HepG2 (cell line): ENCODE data around the gene GRB10. TPM values are rescaled to one million over a fixed set of nuclear protein-coding genes. Genes with fewer than 3 reads are reported as not detected.

Source experiments
- ATAC-seq: fragments of 200-7000 bp; cut with Tn5 transposase; 3 replicates; pipeline ENCODE4 v1.9.1; 2020; ENCODE audit warnings: mild to moderate bottlenecking, moderate library complexity
- BruUV-seq: library from RNA; stranded (reverse); fragments of 400-500 nt; replicated peaks from 2 replicates; lab custom pipeline; 2021; lab: Mats Ljungman, UMichigan
- CTCF ChIA-PET: fragments of 300-600 bp; formaldehyde crosslinking; extraction: SDS; loops from one replicate; lab custom pipeline; 2021; ENCODE audit warnings: low total read pairs, inconsistent platforms, low intra/inter-chr PET ratio; lab: Yijun Ruan, JAX
- POLR2A ChIA-PET: fragments of 350-600 bp; sonication (Branson Sonifier 250); formaldehyde crosslinking; loops from one replicate; lab custom pipeline; 2020; ENCODE audit warnings: antibody characterized with exemption, inconsistent platforms; lab: Yijun Ruan, JAX
- DNase-seq: peaks from one replicate; pipeline ENCODE4 v3.0.0-alpha.2; 2015; ENCODE audit warnings: low spot score
- FAIRE-seq: peaks from 3 replicates; lab custom pipeline; 2011; peaks lifted over from hg19 to GRCh38; lab: Jason Lieb, UNC
- H2AFZ ChIP-seq: one replicate; pipeline ENCODE4 v1.6.1; 2011; ENCODE audit warnings: low read length, inconsistent platforms
- H3K27ac ChIP-seq: fragments of 300-600 bp; 3 replicates; pipeline ENCODE4 v1.8.0; 2011; ENCODE audit warnings: mixed run types, mild to moderate bottlenecking, mixed read lengths, low read length, inconsistent platforms; ENCODE audit not compliant: insufficient read depth; ENCODE audit errors: extremely low read length
- H3K27me3 ChIP-seq, 2 experiments: fragments of 200-600 bp in 1 of 2; 2 replicates in 1 of 2; 3 replicates in 1 of 2; pipeline versions ENCODE4 v1.6.0 to v1.8.0; 2011; ENCODE audit warnings: low read length in 2 of 2, mild to moderate bottlenecking in 2 of 2, moderate library complexity in 2 of 2, inconsistent platforms in 1 of 2; ENCODE audit not compliant: insufficient read depth in 2 of 2, control insufficient read depth in 1 of 2
- H3K36me3 ChIP-seq, 2 experiments: fragments of 200-600 bp in 1 of 2; replicated peaks in 1 of 2; 2 replicates in 1 of 2; 3 replicates in 1 of 2; pipeline versions ENCODE4 v1.5.1 to v1.8.0; 2011; ENCODE audit warnings: low read length in 2 of 2, inconsistent platforms in 1 of 2; ENCODE audit not compliant: insufficient read depth in 2 of 2, control insufficient read depth in 1 of 2
- H3K4me1 ChIP-seq: 2 replicates; pipeline ENCODE4 v1.5.1; 2012; ENCODE audit warnings: low read length, inconsistent platforms; ENCODE audit not compliant: insufficient read depth
- H3K4me2 ChIP-seq: 2 replicates; pipeline ENCODE4 v1.6.0; 2011; ENCODE audit warnings: low read depth, low read length, inconsistent platforms
- H3K4me3 ChIP-seq, 3 experiments: fragments of 200-600 bp in 1 of 3; sonication (generic), shearing (Covaris generic) in 1 of 3; replicated peaks in 1 of 3; 2 replicates each; pipeline ENCODE4 v1.5.1; 2011 to 2016; ENCODE audit warnings: low read length in 3 of 3, inconsistent platforms in 2 of 3, low read depth in 2 of 3, mild to moderate bottlenecking in 2 of 3, control low read depth in 1 of 3, mixed read lengths in 1 of 3; ENCODE audit not compliant: insufficient read depth in 1 of 3
- H3K79me2 ChIP-seq: one replicate; pipeline ENCODE4 v1.6.1; 2011; ENCODE audit warnings: low read length, inconsistent platforms; ENCODE audit not compliant: insufficient read depth
- H3K9ac ChIP-seq: 2 replicates; pipeline ENCODE4 v1.6.0; 2011; ENCODE audit warnings: mild to moderate bottlenecking, low read depth, low read length, inconsistent platforms; ENCODE audit not compliant: insufficient read depth
- H3K9me3 ChIP-seq: 2 replicates; pipeline ENCODE4 v1.5.1; 2012; ENCODE audit warnings: mild to moderate bottlenecking, low read length
- H4K20me1 ChIP-seq: 2 replicates; pipeline ENCODE4 v1.6.0; 2011; ENCODE audit warnings: inconsistent platforms, mild to moderate bottlenecking, low read length, moderate library complexity; ENCODE audit not compliant: insufficient read depth
- AGO1 ChIP-seq: fragments of 200-400 bp; formaldehyde crosslinking; IDR thresholded peaks from 2 replicates; pipeline ENCODE4 v1.6.1; 2017; ENCODE audit warnings: mild to moderate bottlenecking, low read depth, low read length, moderate library complexity; ENCODE audit not compliant: poor library complexity, severe bottlenecking
- GABPA ChIP-seq, 2 experiments: IDR thresholded peaks; 2 replicates each; pipeline ENCODE4 v1.6.1; 2011 to 2016; ENCODE audit warnings: low read depth in 2 of 2, low read length in 1 of 2, missing biosample characterization in 1 of 2, missing genetic modification characterization in 1 of 2
- KLF13 ChIP-seq: sonication (generic); formaldehyde crosslinking; IDR thresholded peaks from 2 replicates; pipeline ENCODE4 v1.4.0; 2020; ENCODE audit warnings: mild to moderate bottlenecking, missing genetic modification reagents
- NCOR1 ChIP-seq: fragments of 200-600 bp; sonication (generic); IDR thresholded peaks from 2 replicates; pipeline ENCODE4 v1.7.0; 2017; ENCODE audit warnings: antibody characterized with exemption, low read length, borderline replicate concordance
- RAD51 ChIP-seq: fragments of 450-650 bp; IDR thresholded peaks from 2 replicates; pipeline ENCODE4 v1.6.1; 2016; ENCODE audit warnings: borderline replicate concordance
- SNAPC2 ChIP-seq: sonication (generic); formaldehyde crosslinking; IDR thresholded peaks from 2 replicates; pipeline ENCODE4 v1.8.1; 2022; ENCODE audit warnings: mild to moderate bottlenecking, missing genetic modification reagents
- TAF1 ChIP-seq: sonication (generic); formaldehyde crosslinking; IDR thresholded peaks from 2 replicates; pipeline ENCODE4 v1.4.0; 2020; ENCODE audit warnings: missing genetic modification reagents
- U2AF2 ChIP-seq: fragments of 200-400 bp; formaldehyde crosslinking; IDR thresholded peaks from 2 replicates; pipeline ENCODE4 v1.6.1; 2017; ENCODE audit warnings: low read depth, mild to moderate bottlenecking, low read length
- ZBTB42 ChIP-seq: sonication (generic); formaldehyde crosslinking; IDR thresholded peaks from 2 replicates; pipeline ENCODE4 v1.5.0; 2020; ENCODE audit warnings: mild to moderate bottlenecking, missing genetic modification reagents
- ZBTB8A ChIP-seq: sonication (generic); formaldehyde crosslinking; IDR thresholded peaks from 2 replicates; pipeline ENCODE4 v1.4.0; 2020; ENCODE audit warnings: mild to moderate bottlenecking, low read depth, missing genetic modification reagents, borderline replicate concordance
- WGBS: methylation state at CpG from one replicate; pipeline ENCODE4 v1.1.6; 2017; ENCODE audit warnings: low lambda C conversion rate; 5-methylcytosine and 5-hydroxymethylcytosine counted together
- in situ Hi-C: cut with HindIII; loops from 2 replicates; pipeline ENCODE4 v1.10.0; 2017; ENCODE audit warnings: low pct_unique_long_range_greater_than_20kb; ENCODE audit not compliant: extremely low pct_ligation_motif_present
- intact Hi-C: fragments of 100-400 bp; cut with micrococcal nuclease; formaldehyde crosslinking; loops from one replicate; pipeline ENCODE4 v1.10.0; 2022; ENCODE audit not compliant: unreplicated experiment
- polyA plus RNA-seq, 8 experiments: library from polyadenylated mRNA; depleted of rRNA in 3 of 8; stranded (reverse) in 7 of 8; unstranded in 1 of 8; fragments of >200 nt; fragmentation: Illumina TruSeq in 4 of 8; extraction: Trizol in 4 of 8; gene quantifications; 2 replicates each; pipeline versions ENCODE4 v1.2.1 to v1.2.3, GENCODE V29; 2011 to 2016; ENCODE audit warnings: low read depth in 4 of 8, missing spikeins in 1 of 8, mixed read lengths in 1 of 8; ENCODE audit not compliant: insufficient read depth in 1 of 8
- total RNA-seq, 5 experiments: library from RNA; depleted of rRNA; stranded (reverse); fragments of >200 nt; fragmentation: Illumina TruSeq; extraction: Trizol; gene quantifications; 2 replicates each; pipeline ENCODE4 v1.2.3, GENCODE V29; 2016; ENCODE audit warnings: low read depth in 1 of 5
- TF ChIP-seq, protein P1 (sequence below): sonication (generic); formaldehyde crosslinking; IDR thresholded peaks from 2 replicates; pipeline ENCODE4 v1.4.0; 2020; ENCODE audit warnings: missing genetic modification reagents
- TF ChIP-seq, protein P2 (sequence below): sonication (generic); formaldehyde crosslinking; IDR thresholded peaks from 2 replicates; pipeline ENCODE4 v1.4.0; 2020; ENCODE audit warnings: missing genetic modification reagents
- TF ChIP-seq, protein P3 (sequence below): sonication (generic); formaldehyde crosslinking; IDR thresholded peaks from one replicate; pipeline ENCODE4 v1.5.1; 2020; ENCODE audit warnings: mild to moderate bottlenecking, missing genetic modification reagents; ENCODE audit errors: not compliant biosample characterization

The GRB10 gene
- total and polyA plus RNA-seq, 2 of the 13 experiments (the other 11 are each of a cell fraction or from before 2014, with no cell fraction given) = 4.0 to 6.8 TPM

DNA sequence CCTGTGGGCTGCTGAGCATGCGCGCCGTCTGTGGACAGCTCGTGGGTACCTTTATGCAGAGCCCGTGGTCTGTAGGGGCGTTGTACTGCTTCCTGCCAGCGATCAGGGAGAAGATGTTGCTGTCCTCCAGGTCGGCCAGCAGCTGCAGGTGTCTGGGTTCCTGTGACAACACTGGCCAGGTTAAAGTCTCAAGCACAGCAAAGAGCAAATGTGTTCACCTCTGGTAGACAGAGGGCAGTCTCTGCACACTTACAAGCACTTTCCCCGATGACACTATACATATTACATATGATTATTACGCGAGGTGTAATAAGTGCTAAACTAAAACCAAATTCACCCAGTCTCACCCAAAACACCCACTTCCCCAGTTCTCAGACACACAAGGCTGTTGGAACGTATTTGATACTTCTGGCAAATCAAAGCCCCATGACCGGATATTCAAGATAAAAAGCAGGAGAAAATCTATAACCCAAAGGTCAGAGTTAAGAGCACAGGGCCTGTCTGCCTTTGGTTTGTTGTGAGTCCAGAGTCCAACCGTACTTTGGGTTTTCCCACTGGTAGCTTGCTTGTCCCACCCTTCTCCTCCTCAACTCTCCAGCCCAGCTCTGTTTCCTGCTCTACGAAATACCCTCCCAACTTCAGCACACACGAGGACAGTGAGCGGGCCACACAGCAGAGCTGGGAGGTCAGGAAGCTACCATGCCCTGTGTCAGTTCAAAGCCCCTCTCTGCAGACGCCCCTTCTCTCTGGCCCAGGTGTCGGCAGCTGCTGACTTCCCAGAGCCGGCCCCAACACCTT is 167.8 kb downstream of the GRB10 start:
- intact Hi-C loops (loop anchor here (2.0 to 5.0 kb wide), 2 partner anchors 14 to 62 kb away; no protein-coding TSS in a partner anchor), in situ Hi-C loops (no loop called here)
- Histone ChIP-seq H3K27ac (peak overlapping the region; percentile 63), H3K4me3 (peak overlapping the region in 2 of 3 experiments; percentile 9 to 42; a peak in 3 of 6 replicates), H3K79me2 (no peaks in the 10 kb centered on the region), H3K9me3 (no peaks in the 10 kb centered on the region), H2AFZ (no peak overlapping the region), H4K20me1 (no peaks in the 10 kb centered on the region), H3K36me3 (no peaks in the 10 kb centered on the region; a peak in 1 of 5 replicates), H3K4me1 (peaks cover 29% of the 10 kb centered on the region), H3K9ac (peak overlapping the region; percentile 30; the same call in 1 of the 2 replicates), H3K27me3 (no peaks in the 10 kb centered on the region), H3K4me2 (peak overlapping the region; percentile 76)
- peak; percentile 87 for ATAC-seq
- FAIRE-seq = peak; percentile 83
- ChIA-PET CTCF (interaction anchor here (0.9 kb wide), 1 partner anchor 18 kb away, joined by 4 read pairs; no protein-coding TSS in a partner anchor), POLR2A (interaction anchor here (0.9 to 2.2 kb wide), 13 partner anchors 11 to 146 kb away, joined by 3 to 12 read pairs (median 5); partner anchors contain the start of gene DDC)
- BruUV-seq = no TSS peak
- peak; percentile 74 for DNase-seq
- 28% methylated on average over 14 of the region's 20 CpGs for WGBS
- TF ChIP-seq, protein P1, sequence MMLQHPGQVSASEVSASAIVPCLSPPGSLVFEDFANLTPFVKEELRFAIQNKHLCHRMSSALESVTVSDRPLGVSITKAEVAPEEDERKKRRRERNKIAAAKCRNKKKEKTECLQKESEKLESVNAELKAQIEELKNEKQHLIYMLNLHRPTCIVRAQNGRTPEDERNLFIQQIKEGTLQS = no peak
- TF ChIP-seq NCOR1 = peak; percentile 88
- TF ChIP-seq KLF13 = no peak
- no peak for TF ChIP-seq U2AF2
- no peak for TF ChIP-seq SNAPC2
- no peak for TF ChIP-seq ZBTB8A (CRISPR knock-in tag)
- no peak for TF ChIP-seq TAF1 (CRISPR knock-in tag)
- TF ChIP-seq, protein P2, sequence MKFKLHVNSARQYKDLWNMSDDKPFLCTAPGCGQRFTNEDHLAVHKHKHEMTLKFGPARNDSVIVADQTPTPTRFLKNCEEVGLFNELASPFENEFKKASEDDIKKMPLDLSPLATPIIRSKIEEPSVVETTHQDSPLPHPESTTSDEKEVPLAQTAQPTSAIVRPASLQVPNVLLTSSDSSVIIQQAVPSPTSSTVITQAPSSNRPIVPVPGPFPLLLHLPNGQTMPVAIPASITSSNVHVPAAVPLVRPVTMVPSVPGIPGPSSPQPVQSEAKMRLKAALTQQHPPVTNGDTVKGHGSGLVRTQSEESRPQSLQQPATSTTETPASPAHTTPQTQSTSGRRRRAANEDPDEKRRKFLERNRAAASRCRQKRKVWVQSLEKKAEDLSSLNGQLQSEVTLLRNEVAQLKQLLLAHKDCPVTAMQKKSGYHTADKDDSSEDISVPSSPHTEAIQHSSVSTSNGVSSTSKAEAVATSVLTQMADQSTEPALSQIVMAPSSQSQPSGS (CRISPR knock-in tag) = no peak
- TF ChIP-seq RAD51 = no peak
- no peak for TF ChIP-seq ZBTB42
- TF ChIP-seq AGO1 = no peak
- TF ChIP-seq, protein P3, sequence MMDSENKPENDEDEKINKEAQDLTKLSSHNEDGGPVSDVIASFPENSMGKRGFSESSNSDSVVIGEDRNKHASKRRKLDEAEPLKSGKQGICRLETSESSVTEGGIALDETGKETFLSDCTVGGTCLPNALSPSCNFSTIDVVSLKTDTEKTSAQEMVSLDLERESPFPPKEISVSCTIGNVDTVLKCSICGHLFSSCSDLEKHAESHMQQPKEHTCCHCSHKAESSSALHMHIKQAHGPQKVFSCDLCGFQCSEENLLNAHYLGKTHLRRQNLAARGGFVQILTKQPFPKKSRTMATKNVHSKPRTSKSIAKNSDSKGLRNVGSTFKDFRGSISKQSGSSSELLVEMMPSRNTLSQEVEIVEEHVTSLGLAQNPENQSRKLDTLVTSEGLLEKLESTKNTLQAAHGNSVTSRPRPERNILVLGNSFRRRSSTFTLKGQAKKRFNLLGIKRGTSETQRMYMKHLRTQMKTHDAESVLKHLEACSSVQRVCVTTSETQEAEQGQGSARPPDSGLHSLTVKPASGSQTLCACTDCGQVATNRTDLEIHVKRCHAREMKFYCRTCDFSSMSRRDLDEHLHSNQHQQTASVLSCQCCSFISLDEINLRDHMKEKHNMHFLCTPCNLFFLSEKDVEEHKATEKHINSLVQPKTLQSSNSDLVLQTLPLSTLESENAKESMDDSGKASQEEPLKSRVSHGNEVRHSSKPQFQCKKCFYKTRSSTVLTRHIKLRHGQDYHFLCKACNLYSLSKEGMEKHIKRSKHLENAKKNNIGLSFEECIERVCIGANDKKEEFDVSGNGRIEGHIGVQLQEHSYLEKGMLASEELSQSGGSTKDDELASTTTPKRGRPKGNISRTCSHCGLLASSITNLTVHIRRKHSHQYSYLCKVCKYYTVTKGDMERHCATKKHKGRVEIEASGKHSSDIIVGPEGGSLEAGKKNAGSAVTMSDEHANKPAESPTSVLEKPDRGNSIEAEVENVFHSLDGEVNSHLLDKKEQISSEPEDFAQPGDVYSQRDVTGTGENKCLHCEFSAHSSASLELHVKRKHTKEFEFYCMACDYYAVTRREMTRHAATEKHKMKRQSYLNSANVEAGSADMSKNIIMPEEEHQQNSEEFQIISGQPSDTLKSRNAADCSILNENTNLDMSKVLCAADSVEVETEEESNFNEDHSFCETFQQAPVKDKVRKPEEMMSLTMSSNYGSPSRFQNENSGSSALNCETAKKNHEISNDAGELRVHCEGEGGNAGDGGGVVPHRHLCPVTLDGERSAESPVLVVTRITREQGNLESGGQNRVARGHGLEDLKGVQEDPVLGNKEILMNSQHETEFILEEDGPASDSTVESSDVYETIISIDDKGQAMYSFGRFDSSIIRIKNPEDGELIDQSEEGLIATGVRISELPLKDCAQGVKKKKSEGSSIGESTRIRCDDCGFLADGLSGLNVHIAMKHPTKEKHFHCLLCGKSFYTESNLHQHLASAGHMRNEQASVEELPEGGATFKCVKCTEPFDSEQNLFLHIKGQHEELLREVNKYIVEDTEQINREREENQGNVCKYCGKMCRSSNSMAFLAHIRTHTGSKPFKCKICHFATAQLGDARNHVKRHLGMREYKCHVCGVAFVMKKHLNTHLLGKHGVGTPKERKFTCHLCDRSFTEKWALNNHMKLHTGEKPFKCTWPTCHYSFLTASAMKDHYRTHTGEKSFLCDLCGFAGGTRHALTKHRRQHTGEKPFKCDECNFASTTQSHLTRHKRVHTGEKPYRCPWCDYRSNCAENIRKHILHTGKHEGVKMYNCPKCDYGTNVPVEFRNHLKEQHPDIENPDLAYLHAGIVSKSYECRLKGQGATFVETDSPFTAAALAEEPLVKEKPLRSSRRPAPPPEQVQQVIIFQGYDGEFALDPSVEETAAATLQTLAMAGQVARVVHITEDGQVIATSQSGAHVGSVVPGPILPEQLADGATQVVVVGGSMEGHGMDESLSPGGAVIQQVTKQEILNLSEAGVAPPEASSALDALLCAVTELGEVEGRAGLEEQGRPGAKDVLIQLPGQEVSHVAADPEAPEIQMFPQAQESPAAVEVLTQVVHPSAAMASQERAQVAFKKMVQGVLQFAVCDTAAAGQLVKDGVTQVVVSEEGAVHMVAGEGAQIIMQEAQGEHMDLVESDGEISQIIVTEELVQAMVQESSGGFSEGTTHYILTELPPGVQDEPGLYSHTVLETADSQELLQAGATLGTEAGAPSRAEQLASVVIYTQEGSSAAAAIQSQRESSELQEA (CRISPR knock-in tag) = no peak
- TF ChIP-seq GABPA (IDR thresholded peaks at IDR 0.05; ENCODE audit: low read depth, low read length) = no peak
- peak; percentile 10; the same call in 1 of the 2 replicates for TF ChIP-seq GABPA (CRISPR knock-in tag; IDR thresholded peaks at IDR 0.05; ENCODE audit: low read depth)
